GM19324 (cell line): ENCODE measurements around the gene SPTBN1.

Source experiments
- ATAC-seq: cut with Tn5 transposase; IDR thresholded peaks from one replicate; pipeline ENCODE4 v1.9.1; 2021; ENCODE audit warnings: mild to moderate bottlenecking, moderate library complexity; ENCODE audit not compliant: unreplicated experiment, low FRiP score

Gene SPTBN1

GRCh38 chr2:54455563-54456361 lies at the start of gene SPTBN1:
SPTBN1 (plus strand) TSS chr2:54456327; CDS start chr2:54526419, 70,092 bp downstream.
- ATAC-seq, result peak; percentile 38

- ATAC-seq, result no peak
Observed at GRCh38 chr2:54407693-54408092, 48.4 kb upstream of the SPTBN1 start.

- ATAC-seq, result no peak
Observed at GRCh38 chr2:54408288-54408687, 47.8 kb upstream of the SPTBN1 start.

GRCh38 chr2:54409752-54410151 lies 46.4 kb upstream of the SPTBN1 start:
- ATAC-seq, result no peak

GRCh38 chr2:54411801-54412354 lies 44.2 kb upstream of the SPTBN1 start:
- no peak for ATAC-seq

GRCh38 chr2:54416166-54416813 lies 39.8 kb upstream of the SPTBN1 start:
- no peak for ATAC-seq

- ATAC-seq, result no peak
Observed at GRCh38 chr2:54416938-54417337, 39.2 kb upstream of the SPTBN1 start.

- no peak for ATAC-seq
Observed at GRCh38 chr2:54417577-54417976, 38.5 kb upstream of the SPTBN1 start.

GRCh38 chr2:54419388-54419787 lies 36.7 kb upstream of the SPTBN1 start:
- no peak for ATAC-seq

- ATAC-seq, result no peak
Observed at GRCh38 chr2:54419855-54420523, 36.1 kb upstream of the SPTBN1 start.

GRCh38 chr2:54420524-54421172 lies 35.5 kb upstream of the SPTBN1 start:
- ATAC-seq, result no peak

GRCh38 chr2:54422072-54422581 lies 34.0 kb upstream of the SPTBN1 start:
- ATAC-seq, result no peak

- ATAC-seq, result no peak
Observed at GRCh38 chr2:54423213-54423612, 32.9 kb upstream of the SPTBN1 start.

- no peak for ATAC-seq
Observed at GRCh38 chr2:54424555-54425163, 31.5 kb upstream of the SPTBN1 start.

GRCh38 chr2:54428108-54428831 lies 27.9 kb upstream of the SPTBN1 start:
- no peak for ATAC-seq

- ATAC-seq, result no peak
Observed at GRCh38 chr2:54429054-54429453, 27.1 kb upstream of the SPTBN1 start.

GRCh38 chr2:54429811-54430551 lies 26.1 kb upstream of the SPTBN1 start:
- no peak for ATAC-seq

- no peak for ATAC-seq
Observed at GRCh38 chr2:54430649-54431048, 25.5 kb upstream of the SPTBN1 start.
